ENCODE data around the gene BMP5. TPM values are rescaled to one million over a fixed set of nuclear protein-coding genes. Genes with fewer than 3 reads are reported as not detected.

BMP5 gene
- total and polyA plus RNA-seq, 10 of the 15 experiments (the other 5 are each of a cell fraction or from before 2014, with no cell fraction given): not detected

DNA sequence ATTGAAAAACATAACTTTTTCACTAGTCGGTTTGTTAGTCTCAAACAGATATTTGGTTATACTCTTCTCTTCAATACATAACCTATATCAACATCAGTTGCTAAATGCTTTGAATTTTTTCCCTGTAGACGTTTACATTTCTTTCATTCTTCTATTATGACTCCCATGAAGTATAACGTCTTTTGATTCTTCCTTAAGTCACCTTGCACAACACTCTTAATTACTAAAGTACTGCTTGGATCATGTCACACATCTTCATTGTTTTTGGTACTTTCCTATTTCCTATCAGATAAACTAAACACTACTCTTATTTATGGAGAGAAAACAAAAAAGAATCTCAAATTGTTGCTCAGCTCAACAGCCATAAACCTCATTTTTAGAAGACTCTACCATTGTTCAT, 23.0 kb upstream of the BMP5 start:
- no peaks in the 10 kb centered on the region for H3K79me2 ChIP-seq (ENCODE audit: control insufficient read depth, insufficient read depth, low read length)
- no peaks in the 10 kb centered on the region for H3K4me1 ChIP-seq (ENCODE audit: control insufficient read depth, insufficient read depth, low read length)
- FAIRE-seq: no peak
- BruUV-seq (replicated peaks): no TSS peak
- 0% methylated on average over 3 of the region's 3 CpGs for WGBS (ENCODE audit: insufficient coverage, insufficient replicate concordance, low lambda C conversion rate, missing lambda C conversion rate)
- no peak overlapping the region for H3K9ac ChIP-seq (ENCODE audit: control insufficient read depth, insufficient read depth, low read length)
- no peaks in the 10 kb centered on the region for H4K20me1 ChIP-seq (ENCODE audit: control insufficient read depth, insufficient read depth)
- no peak overlapping the region for H3K4me2 ChIP-seq (ENCODE audit: control insufficient read depth, insufficient read depth)
- no peak for ATAC-seq
- ChIA-PET POLR2A (no interaction called here), CTCF (interaction anchor here (0.5 kb wide), 1 partner anchor 630 kb away, joined by 3 read pairs; no protein-coding TSS in a partner anchor), SMC1A (ENCODE audit: uncharacterized antibody, unreplicated experiment) (no interaction called here), RAD21 (ENCODE audit: unreplicated experiment) (no interaction called here)
- H3K4me3 ChIP-seq: no peak overlapping the region
- H3K27me3 ChIP-seq (replicated peaks in 1 of 2; ENCODE audit: control insufficient read depth in 2 of 2, insufficient read depth in 2 of 2, low read length in 1 of 2): no peaks in the 10 kb centered on the region
- no peak overlapping the region for H2AFZ ChIP-seq (ENCODE audit: control insufficient read depth, low read depth, low read length)
- DNase-seq (ENCODE audit: low read depth, low spot score): no peak
- no peak overlapping the region for H3K27ac ChIP-seq (ENCODE audit: control insufficient read depth, insufficient read depth)
- H3K36me3 ChIP-seq (ENCODE audit: control insufficient read depth in 2 of 2, insufficient read depth in 2 of 2, low read length in 1 of 2): no peaks in the 10 kb centered on the region
- in situ Hi-C loops (cut with MboI): loop anchor here (25.0 kb wide), 1 partner anchor 611 kb away; no protein-coding TSS in a partner anchor
- intact Hi-C loops (cut with micrococcal nuclease; ENCODE audit: unreplicated experiment): no loop called here
- no peaks in the 10 kb centered on the region for H3K9me3 ChIP-seq (replicated peaks; ENCODE audit: control insufficient read depth, insufficient read depth, low read length)
- TF ChIP-seq NR2F1 (conservative IDR thresholded peaks at IDR 0.05): no peak
- no peak for TF ChIP-seq PML (IDR thresholded peaks at IDR 0.05; ENCODE audit: low read length)
- TF ChIP-seq, protein P1, sequence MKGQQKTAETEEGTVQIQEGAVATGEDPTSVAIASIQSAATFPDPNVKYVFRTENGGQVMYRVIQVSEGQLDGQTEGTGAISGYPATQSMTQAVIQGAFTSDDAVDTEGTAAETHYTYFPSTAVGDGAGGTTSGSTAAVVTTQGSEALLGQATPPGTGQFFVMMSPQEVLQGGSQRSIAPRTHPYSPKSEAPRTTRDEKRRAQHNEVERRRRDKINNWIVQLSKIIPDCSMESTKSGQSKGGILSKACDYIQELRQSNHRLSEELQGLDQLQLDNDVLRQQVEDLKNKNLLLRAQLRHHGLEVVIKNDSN (IDR thresholded peaks at IDR 0.05; ENCODE audit: borderline replicate concordance, extremely low read length, insufficient read depth, low read depth, low read length): no peak
- no peak for TF ChIP-seq ZNF384 (IDR thresholded peaks at IDR 0.05; ENCODE audit: borderline replicate concordance, low read depth, low read length)
- no peak for TF ChIP-seq ZBTB40 (IDR thresholded peaks at IDR 0.05; ENCODE audit: borderline replicate concordance)
- TF ChIP-seq, protein P2, sequence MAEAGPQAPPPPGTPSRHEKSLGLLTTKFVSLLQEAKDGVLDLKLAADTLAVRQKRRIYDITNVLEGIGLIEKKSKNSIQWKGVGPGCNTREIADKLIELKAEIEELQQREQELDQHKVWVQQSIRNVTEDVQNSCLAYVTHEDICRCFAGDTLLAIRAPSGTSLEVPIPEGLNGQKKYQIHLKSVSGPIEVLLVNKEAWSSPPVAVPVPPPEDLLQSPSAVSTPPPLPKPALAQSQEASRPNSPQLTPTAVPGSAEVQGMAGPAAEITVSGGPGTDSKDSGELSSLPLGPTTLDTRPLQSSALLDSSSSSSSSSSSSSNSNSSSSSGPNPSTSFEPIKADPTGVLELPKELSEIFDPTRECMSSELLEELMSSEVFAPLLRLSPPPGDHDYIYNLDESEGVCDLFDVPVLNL (IDR thresholded peaks at IDR 0.05; ENCODE audit: low read depth, low read length): no peak
- TF ChIP-seq IRF4 (IDR thresholded peaks at IDR 0.05; ENCODE audit: low read depth, low read length): no peak
- TF ChIP-seq, protein P3, sequence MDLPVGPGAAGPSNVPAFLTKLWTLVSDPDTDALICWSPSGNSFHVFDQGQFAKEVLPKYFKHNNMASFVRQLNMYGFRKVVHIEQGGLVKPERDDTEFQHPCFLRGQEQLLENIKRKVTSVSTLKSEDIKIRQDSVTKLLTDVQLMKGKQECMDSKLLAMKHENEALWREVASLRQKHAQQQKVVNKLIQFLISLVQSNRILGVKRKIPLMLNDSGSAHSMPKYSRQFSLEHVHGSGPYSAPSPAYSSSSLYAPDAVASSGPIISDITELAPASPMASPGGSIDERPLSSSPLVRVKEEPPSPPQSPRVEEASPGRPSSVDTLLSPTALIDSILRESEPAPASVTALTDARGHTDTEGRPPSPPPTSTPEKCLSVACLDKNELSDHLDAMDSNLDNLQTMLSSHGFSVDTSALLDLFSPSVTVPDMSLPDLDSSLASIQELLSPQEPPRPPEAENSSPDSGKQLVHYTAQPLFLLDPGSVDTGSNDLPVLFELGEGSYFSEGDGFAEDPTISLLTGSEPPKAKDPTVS (IDR thresholded peaks at IDR 0.05; ENCODE audit: low read depth, low read length): no peak
- no peak for TF ChIP-seq YY1 (IDR thresholded peaks at IDR 0.05; ENCODE audit: low read depth, low read length)
- TF ChIP-seq CBX3 (IDR thresholded peaks at IDR 0.05; ENCODE audit: borderline replicate concordance, low read depth): no peak
- no peak for TF ChIP-seq CEBPZ (IDR thresholded peaks at IDR 0.05; ENCODE audit: low read depth, low read length)

Measured in GM12878 (cell line).